ENCODE data around the gene AFTPH. TPM values are rescaled to one million over a fixed set of nuclear protein-coding genes. Genes with fewer than 3 reads are reported as not detected.

AFTPH gene
- total RNA-seq, 1 experiment from 2014 or later, result 14.9 TPM

DNA sequence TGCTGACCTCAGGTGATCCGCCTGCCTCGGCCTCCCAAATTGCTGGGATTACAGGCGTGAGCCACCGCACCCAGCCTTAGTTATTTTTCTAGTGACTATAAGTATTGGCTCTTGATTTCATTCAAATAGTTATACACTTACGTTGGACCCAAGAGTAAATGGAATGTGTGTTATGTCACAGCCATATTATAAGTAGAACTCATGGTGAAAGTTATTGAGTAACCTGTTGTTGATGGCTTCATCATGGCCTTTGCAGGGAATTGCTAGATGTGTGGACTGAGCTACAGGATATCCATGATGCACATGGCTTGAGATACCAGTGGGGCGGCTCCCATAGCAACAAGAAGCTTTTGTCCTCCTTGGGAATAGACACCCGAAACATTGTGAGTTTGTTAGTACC lies 44.7 kb downstream of the AFTPH start:
- Mint-ChIP-seq H3K9me3 (no peaks in the 10 kb centered on the region), H3K27ac (no peak overlapping the region), H3K4me3 (no peak overlapping the region), H3K27me3 (ENCODE audit: low read depth) (no peaks in the 10 kb centered on the region), H3K36me3 (peaks cover 7% of the 10 kb centered on the region; the same call in 1 of the 2 replicates), H3K4me1 (peaks cover 10% of the 10 kb centered on the region)
- POLR2A ChIA-PET, result no interaction called here
- DNase-seq (ENCODE audit: low spot score), result no peak
- CTCF ChIA-PET, result interaction anchor here (1.2 kb wide), 1 partner anchor 237 kb away, joined by 4 read pairs; no protein-coding TSS in a partner anchor
- ATAC-seq, result no peak
- TF ChIP-seq, protein P1, sequence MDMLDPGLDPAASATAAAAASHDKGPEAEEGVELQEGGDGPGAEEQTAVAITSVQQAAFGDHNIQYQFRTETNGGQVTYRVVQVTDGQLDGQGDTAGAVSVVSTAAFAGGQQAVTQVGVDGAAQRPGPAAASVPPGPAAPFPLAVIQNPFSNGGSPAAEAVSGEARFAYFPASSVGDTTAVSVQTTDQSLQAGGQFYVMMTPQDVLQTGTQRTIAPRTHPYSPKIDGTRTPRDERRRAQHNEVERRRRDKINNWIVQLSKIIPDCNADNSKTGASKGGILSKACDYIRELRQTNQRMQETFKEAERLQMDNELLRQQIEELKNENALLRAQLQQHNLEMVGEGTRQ (CRISPR knock-in tag; IDR thresholded peaks at IDR 0.05), result no peak
- TF ChIP-seq, protein P2, sequence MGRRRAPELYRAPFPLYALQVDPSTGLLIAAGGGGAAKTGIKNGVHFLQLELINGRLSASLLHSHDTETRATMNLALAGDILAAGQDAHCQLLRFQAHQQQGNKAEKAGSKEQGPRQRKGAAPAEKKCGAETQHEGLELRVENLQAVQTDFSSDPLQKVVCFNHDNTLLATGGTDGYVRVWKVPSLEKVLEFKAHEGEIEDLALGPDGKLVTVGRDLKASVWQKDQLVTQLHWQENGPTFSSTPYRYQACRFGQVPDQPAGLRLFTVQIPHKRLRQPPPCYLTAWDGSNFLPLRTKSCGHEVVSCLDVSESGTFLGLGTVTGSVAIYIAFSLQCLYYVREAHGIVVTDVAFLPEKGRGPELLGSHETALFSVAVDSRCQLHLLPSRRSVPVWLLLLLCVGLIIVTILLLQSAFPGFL (CRISPR knock-in tag; IDR thresholded peaks at IDR 0.05; ENCODE audit: borderline replicate concordance), result no peak
- TF ChIP-seq, protein P3, sequence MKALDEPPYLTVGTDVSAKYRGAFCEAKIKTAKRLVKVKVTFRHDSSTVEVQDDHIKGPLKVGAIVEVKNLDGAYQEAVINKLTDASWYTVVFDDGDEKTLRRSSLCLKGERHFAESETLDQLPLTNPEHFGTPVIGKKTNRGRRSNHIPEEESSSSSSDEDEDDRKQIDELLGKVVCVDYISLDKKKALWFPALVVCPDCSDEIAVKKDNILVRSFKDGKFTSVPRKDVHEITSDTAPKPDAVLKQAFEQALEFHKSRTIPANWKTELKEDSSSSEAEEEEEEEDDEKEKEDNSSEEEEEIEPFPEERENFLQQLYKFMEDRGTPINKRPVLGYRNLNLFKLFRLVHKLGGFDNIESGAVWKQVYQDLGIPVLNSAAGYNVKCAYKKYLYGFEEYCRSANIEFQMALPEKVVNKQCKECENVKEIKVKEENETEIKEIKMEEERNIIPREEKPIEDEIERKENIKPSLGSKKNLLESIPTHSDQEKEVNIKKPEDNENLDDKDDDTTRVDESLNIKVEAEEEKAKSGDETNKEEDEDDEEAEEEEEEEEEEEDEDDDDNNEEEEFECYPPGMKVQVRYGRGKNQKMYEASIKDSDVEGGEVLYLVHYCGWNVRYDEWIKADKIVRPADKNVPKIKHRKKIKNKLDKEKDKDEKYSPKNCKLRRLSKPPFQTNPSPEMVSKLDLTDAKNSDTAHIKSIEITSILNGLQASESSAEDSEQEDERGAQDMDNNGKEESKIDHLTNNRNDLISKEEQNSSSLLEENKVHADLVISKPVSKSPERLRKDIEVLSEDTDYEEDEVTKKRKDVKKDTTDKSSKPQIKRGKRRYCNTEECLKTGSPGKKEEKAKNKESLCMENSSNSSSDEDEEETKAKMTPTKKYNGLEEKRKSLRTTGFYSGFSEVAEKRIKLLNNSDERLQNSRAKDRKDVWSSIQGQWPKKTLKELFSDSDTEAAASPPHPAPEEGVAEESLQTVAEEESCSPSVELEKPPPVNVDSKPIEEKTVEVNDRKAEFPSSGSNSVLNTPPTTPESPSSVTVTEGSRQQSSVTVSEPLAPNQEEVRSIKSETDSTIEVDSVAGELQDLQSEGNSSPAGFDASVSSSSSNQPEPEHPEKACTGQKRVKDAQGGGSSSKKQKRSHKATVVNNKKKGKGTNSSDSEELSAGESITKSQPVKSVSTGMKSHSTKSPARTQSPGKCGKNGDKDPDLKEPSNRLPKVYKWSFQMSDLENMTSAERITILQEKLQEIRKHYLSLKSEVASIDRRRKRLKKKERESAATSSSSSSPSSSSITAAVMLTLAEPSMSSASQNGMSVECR (CRISPR knock-in tag; IDR thresholded peaks at IDR 0.05; ENCODE audit: borderline replicate concordance), result no peak
- TF ChIP-seq MAX (CRISPR knock-in tag; IDR thresholded peaks at IDR 0.05), result no peak
- TF ChIP-seq, protein P4, sequence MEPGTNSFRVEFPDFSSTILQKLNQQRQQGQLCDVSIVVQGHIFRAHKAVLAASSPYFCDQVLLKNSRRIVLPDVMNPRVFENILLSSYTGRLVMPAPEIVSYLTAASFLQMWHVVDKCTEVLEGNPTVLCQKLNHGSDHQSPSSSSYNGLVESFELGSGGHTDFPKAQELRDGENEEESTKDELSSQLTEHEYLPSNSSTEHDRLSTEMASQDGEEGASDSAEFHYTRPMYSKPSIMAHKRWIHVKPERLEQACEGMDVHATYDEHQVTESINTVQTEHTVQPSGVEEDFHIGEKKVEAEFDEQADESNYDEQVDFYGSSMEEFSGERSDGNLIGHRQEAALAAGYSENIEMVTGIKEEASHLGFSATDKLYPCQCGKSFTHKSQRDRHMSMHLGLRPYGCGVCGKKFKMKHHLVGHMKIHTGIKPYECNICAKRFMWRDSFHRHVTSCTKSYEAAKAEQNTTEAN (CRISPR knock-in tag; IDR thresholded peaks at IDR 0.05), result no peak
- TF ChIP-seq GTF2I (CRISPR knock-in tag; conservative IDR thresholded peaks at IDR 0.05), result no peak
- no peak for TF ChIP-seq FOXP1 (CRISPR knock-in tag; IDR thresholded peaks at IDR 0.05; ENCODE audit: borderline replicate concordance)
- no peak for TF ChIP-seq ZNF671 (CRISPR knock-in tag; IDR thresholded peaks at IDR 0.05)
- TF ChIP-seq, protein P5, sequence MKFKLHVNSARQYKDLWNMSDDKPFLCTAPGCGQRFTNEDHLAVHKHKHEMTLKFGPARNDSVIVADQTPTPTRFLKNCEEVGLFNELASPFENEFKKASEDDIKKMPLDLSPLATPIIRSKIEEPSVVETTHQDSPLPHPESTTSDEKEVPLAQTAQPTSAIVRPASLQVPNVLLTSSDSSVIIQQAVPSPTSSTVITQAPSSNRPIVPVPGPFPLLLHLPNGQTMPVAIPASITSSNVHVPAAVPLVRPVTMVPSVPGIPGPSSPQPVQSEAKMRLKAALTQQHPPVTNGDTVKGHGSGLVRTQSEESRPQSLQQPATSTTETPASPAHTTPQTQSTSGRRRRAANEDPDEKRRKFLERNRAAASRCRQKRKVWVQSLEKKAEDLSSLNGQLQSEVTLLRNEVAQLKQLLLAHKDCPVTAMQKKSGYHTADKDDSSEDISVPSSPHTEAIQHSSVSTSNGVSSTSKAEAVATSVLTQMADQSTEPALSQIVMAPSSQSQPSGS (CRISPR knock-in tag; IDR thresholded peaks at IDR 0.05; ENCODE audit: borderline replicate concordance, low read depth), result no peak
- TF ChIP-seq, protein P6, sequence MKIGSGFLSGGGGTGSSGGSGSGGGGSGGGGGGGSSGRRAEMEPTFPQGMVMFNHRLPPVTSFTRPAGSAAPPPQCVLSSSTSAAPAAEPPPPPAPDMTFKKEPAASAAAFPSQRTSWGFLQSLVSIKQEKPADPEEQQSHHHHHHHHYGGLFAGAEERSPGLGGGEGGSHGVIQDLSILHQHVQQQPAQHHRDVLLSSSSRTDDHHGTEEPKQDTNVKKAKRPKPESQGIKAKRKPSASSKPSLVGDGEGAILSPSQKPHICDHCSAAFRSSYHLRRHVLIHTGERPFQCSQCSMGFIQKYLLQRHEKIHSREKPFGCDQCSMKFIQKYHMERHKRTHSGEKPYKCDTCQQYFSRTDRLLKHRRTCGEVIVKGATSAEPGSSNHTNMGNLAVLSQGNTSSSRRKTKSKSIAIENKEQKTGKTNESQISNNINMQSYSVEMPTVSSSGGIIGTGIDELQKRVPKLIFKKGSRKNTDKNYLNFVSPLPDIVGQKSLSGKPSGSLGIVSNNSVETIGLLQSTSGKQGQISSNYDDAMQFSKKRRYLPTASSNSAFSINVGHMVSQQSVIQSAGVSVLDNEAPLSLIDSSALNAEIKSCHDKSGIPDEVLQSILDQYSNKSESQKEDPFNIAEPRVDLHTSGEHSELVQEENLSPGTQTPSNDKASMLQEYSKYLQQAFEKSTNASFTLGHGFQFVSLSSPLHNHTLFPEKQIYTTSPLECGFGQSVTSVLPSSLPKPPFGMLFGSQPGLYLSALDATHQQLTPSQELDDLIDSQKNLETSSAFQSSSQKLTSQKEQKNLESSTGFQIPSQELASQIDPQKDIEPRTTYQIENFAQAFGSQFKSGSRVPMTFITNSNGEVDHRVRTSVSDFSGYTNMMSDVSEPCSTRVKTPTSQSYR (CRISPR knock-in tag; IDR thresholded peaks at IDR 0.05), result no peak
- TF ChIP-seq HMGXB4 (CRISPR knock-in tag; IDR thresholded peaks at IDR 0.05), result no peak
- no peak for TF ChIP-seq TCF7 (CRISPR knock-in tag; IDR thresholded peaks at IDR 0.05; ENCODE audit: low read depth)
- no peak for TF ChIP-seq STAT6 (CRISPR knock-in tag; conservative IDR thresholded peaks at IDR 0.05; ENCODE audit: low read depth)
- TF ChIP-seq ZNF121 (CRISPR knock-in tag; IDR thresholded peaks at IDR 0.05), result no peak
- no peak for TF ChIP-seq JAZF1 (CRISPR knock-in tag; IDR thresholded peaks at IDR 0.05)
